NCI-H187 (cell line): ENCODE results near the gene NUDT17.
"Not testable (repeated sequence)": the region's sequence is repeated elsewhere in the genome, so short reads cannot be mapped to it uniquely, and the experiment has no call there.

ENCODE experiments used
- DNase-seq, 2 experiments: peaks; one replicate each; lab custom pipeline; 2025; lab: John Stamatoyannopoulos, UW

The NUDT17 gene, protein sequence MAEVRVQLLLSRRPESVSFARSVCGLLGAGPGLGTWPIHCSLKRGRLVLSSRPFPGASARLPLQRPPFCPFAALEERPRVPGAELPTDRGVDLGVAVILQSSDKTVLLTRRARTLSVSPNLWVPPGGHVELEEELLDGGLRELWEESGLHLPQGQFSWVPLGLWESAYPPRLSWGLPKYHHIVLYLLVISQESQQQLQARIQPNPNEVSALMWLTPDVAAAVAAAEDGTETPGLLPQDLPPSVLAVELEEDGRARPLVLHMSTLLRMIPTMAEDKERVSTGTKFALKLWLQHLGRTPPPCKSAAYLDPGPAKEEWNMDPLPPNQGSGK

DNA sequence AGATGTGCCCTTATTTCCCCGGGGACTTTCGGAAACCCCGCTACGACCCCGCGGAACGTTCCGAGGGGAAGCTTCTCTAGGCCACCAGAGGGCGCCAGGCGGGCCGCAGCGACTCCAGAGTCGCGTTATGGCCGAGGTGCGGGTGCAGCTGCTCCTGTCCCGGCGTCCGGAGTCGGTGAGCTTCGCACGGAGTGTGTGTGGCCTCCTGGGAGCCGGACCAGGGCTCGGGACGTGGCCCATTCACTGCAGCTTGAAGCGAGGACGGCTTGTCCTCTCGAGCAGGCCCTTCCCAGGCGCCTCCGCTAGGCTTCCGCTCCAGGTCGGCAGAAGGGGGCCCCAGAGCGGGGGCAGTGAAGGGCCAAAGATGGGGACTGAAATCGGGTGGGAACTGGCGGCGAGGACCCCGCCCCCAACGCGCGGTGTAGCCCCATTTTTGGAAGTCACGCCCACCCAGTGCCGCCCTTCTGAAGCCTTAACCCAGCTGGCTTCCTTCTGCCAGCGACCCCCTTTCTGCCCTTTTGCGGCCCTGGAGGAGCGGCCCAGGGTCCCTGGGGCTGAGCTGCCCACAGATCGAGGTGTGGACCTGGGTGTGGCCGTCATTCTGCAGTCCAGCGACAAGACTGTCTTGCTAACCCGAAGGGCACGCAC lies at the start of gene NUDT17:
Gene NUDT17, plus strand, starts transcription at position 117 of the 648 bp plus-strand sequence. Its CDS starts 11 bp downstream, at position 128.
- DNase-seq = peak; percentile 81 to 82

- DNase-seq = no peak
Observed at GRCh38 chr1:145796753-145797152, 48.7 kb upstream of the NUDT17 start.

GRCh38 chr1:145799806-145800205 lies 45.6 kb upstream of the NUDT17 start:
- no peak for DNase-seq

- no peak for DNase-seq
Observed at GRCh38 chr1:145804235-145805045, 41.0 kb upstream of the NUDT17 start.

DNA sequence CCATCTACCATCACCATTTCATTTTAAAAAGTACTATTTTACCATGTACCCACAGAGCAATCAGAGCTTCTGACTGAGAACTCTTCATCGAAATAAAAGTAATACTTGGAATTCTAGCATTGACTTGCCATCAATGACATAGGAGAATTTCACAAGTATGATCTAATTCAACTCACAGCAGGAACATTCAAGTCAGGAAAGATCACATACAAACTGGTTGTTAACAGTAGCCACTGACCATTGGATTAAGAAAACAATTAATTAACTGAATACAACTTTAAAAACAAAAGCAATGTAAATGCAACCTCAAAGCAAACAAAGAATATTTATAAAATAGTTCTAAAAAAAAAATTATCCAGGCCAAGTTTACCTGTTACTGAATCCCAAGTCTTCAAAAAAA lies 40.4 kb upstream of the NUDT17 start:
- DNase-seq = no peak

GRCh38 chr1:145806408-145806807 lies 39.0 kb upstream of the NUDT17 start:
- DNase-seq = no peak

DNA sequence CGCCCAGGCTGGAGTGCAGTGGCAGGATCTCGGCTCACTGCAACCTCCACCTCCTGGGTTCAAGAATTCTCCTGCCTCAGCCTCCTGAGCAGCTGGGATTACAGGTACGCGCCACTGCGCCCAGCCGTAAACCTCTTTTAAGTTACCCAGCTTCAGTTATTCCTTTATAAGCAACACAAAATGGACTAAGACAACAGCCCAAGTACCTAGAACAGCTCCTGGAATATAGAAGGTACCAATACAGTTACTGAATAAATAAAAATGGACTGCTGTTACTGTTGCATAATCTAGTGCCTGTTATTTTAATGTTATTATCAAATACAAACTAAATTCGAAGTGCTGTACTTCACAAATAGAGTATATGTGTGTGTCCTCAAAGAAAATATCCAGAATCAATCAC lies 38.6 kb upstream of the NUDT17 start:
- no peak for DNase-seq

DNA sequence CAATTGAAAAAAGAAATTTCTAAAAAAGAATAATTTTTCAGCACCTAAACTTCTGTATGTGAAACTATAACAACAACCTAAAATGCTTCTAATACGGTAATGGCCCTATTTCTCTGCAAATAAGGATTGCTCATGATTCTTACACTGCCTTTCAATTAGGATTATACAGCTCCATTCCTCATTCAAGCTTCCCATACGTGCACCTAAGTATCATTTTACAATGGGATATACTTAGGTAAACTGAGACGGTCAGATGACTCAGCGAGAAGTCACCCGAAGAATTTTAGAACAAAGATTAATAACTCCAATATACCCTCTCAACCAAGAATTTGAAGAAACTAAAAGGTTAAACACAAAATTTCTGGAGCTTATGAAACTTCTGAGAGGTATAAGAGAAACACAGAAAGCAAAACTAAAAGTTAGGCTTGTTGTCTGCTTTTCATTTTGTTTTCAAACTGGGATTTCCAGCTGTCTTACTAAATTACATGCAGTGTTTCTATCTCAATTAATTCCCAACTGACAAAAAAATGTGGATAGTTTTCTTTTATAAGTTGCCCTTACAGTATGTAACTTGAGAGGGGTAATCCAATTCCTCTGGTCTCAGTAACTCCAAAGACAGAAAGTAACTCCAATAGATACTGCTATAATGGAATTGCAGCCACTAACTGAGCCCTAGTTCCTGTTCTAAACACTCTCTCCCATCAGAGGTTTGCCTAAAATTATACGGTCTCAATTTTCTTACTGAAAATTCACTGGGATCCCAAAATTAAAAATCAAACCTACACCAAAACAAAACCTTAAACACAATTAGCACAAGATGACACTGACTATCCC lies 32.2 kb upstream of the NUDT17 start:
- not testable (repeated sequence) for DNase-seq

- not testable (repeated sequence) for DNase-seq
Observed at GRCh38 chr1:145818095-145818494, 27.3 kb upstream of the NUDT17 start.

- DNase-seq = not testable (repeated sequence)
Observed at GRCh38 chr1:145822779-145823331, 22.6 kb upstream of the NUDT17 start.

DNA sequence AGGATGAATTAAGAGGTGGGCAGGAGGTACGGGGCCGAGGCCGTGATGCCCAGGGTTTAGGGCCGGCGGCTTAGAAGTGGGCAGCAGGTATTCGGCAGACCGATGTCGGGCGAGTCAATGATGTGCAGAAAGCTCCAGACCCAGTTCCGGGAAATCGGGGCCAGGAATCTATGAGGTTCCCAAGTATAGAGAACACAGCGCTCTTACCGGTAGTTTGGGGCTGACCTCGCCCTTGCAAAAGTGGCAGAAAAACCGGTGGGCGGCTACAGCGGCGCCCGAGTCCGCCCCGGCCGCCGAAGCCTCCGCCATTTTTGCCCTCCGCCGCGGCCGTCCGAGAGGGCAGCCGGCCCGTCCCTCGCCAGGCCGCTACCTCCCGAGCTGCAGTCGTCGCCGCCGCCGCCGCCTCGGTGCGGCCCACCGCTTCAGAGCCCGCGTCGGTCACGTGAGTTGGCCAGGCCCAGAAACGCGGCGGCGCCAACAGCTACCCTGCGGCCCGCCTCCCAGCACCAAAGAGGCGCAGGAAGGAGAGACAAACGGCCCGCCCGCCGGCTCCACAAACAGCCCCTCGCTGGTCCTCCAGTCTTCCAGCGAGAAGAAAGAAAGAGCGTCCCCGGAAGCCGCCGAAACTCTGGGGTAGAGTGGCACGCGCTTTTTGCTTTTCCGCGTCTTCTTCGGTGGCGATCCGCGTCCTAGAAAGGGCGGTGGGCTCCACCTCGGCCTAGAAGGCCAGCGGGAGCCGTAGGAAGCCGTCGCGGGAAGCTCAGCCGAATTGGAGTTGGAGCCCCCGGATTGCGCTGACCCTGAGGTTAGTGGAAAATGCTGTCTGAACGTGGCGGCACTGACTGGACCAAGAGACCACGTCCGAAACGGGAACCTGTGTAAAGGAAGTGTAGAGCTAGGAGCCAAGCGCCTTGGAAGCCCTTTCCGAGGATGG lies 21.6 kb upstream of the NUDT17 start, which contains the start of the genes POLR3C and RNF115:
Gene POLR3C, plus strand, starts transcription at position 636 of the 934 bp plus-strand sequence. CDS start 1,577 bp downstream, outside the sequence.
Gene RNF115, minus strand, starts transcription at position 531 of the 934 bp plus-strand sequence. Its CDS starts 222 bp downstream, at position 309.
- DNase-seq = peak; percentile 95 to 97

- no peak for DNase-seq
Observed at GRCh38 chr1:145824499-145824842, 21.0 kb upstream of the NUDT17 start.

GRCh38 chr1:145826030-145826429 lies 19.4 kb upstream of the NUDT17 start:
- no peak for DNase-seq

GRCh38 chr1:145827966-145828365 lies 17.5 kb upstream of the NUDT17 start:
- DNase-seq = no peak

DNA sequence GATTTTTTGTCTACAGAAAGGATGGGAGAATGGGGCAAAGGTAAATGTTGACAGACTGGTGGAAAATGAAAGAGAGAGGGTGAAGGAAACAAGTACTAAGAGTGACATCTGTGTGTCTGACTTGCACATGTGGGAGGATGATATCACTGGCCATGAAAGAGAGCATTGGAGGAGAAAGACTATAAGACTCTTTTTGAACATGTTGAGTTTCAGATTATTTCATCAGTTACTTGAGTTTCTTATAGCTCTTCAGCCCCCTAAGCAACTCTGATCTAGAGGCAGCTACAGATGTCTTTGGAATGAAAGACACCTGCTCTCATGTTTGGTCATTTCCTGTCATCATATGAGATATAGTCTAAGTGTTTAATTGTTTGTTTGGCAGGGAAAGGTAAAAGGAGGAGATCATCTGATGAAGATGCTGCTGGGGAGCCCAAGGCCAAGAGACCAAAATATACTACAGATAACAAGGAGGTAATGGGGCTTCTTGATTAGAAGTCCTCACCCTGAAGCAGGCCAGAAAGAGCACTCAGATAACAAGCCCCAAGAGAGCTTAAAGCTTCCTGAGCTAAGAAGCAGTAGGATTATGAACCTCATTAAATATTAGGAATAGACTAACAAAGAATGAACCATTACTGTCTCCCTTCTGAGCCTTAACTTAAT lies 16.9 kb upstream of the NUDT17 start:
- DNase-seq = no peak

GRCh38 chr1:145830810-145831209 lies 14.6 kb upstream of the NUDT17 start:
- not testable (repeated sequence) for DNase-seq

GRCh38 chr1:145837656-145838055 lies 7.8 kb upstream of the NUDT17 start:
- no peak for DNase-seq

DNA sequence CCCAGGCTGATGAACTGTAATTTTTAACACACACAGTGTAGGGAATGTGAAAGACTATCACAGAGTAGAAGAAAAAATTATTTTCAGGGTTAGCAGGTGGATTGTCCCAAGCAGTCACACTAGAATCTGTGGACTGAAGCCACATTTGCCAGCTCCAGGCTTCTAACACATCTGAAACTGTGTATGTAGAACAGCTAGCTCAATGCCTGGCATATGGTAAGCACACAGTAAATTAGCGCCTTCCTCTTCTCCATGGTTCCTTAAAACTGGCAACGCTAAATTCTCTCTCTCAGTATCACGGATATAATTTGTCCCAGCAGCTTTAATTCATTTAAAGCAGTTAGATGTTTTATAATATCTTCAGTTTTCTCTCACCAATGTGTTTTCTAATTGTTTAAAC lies 2.4 kb upstream of the NUDT17 start:
- DNase-seq = no peak

DNA sequence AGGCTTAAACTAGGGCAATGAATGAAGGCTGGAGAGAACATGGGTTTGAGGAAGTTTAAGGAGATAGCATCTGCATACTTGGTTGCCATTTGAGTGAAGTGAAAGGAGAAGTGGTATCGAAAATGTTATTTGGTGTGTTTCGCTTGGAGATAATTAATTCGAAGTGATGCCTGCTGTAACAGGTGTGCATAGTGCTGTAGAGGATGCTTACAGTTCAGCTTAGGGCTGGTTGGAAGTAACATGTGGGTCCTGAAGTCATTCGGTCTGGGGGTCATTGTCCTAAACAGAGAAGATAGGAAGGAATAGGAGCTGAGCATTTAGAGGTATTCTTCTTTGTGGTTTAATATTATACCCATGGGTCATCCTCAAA lies 301 bp upstream of the NUDT17 start:
- DNase-seq = no peak

DNA sequence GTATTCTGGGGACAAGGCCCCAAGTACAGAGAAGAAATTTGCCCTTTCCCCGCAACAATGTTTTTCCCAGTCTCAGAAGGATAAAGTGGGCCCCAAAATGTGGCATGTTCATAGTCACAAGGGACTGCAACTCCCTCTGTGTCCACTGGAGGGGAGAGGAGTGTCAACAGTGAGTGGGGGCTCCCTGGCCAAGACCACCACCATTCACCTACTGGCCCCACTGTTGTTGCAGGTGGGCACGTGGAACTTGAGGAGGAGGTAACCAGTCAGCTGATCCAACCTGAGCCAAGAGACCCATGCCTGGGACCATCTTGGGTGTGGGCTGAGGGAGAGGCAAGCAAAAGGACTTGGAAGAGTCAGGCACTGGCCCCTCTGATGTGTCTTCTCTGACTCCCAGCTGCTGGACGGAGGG lies 777 bp downstream of the NUDT17 start:
- DNase-seq = no peak
